GM12873 (cell line): Measurements from ENCODE around the gene SOX11.

ENCODE experiments used
- CTCF ChIP-seq: IDR thresholded peaks from 2 replicates; pipeline ENCODE4 v1.5.1; 2012; ENCODE audit warnings: low read depth, mild to moderate bottlenecking, moderate library complexity, low read length, control low read depth; ENCODE audit not compliant: insufficient read depth; ENCODE audit errors: missing control alignments

SOX11 gene

GRCh38 chr2:5691985-5692529 is at the start of gene SOX11:
TSS of gene SOX11 (plus strand) at chr2:5692384. CDS start at chr2:5692722, 338 bp downstream.
- TF ChIP-seq CTCF = no peak

DNA sequence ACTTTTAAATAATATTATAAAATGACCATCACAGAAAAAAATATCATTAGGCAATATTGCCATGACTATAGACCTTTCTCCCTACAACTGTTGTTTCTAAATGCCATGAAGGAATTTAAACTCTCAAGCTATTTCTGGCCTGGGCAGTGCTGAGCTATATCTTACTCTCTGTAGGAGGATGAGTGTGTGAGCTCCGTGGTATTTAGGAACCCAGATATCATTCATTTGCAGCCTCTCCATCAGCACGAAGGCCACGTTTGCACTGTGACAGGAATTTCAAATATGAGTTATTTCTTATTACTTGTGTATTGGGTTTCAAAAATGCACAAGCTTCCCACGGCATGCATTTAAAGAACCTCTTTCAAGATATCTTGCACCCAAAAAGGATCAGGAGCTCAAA is 35.0 kb upstream of the SOX11 start:
- TF ChIP-seq CTCF = no peak

GRCh38 chr2:5660591-5660990 is 31.6 kb upstream of the SOX11 start:
- TF ChIP-seq CTCF = no peak

DNA sequence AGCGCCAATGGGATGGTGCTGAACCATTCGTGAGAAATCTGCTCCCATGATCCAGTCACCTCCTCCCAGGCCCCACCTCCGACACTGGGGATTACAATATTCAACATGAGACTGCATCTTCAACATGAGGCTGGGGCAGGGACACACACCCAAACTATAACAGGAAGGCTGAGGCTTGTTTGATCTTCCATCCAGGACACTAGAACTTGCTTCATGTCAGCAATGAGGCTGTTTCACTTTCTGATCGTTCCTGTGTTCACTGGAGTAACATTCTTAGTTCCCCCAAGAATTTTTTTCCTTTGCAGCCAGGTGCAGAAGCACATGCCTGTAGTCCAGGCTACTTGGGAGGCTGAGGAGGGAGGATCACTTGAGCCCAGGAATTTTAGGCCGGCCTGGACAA is 30.8 kb upstream of the SOX11 start:
- TF ChIP-seq CTCF = no peak

GRCh38 chr2:5664278-5664681 is 27.9 kb upstream of the SOX11 start:
- no peak for TF ChIP-seq CTCF

- no peak for TF ChIP-seq CTCF
These were observed 27.1 kb upstream of the SOX11 start for GRCh38 chr2:5665066-5665465.

DNA sequence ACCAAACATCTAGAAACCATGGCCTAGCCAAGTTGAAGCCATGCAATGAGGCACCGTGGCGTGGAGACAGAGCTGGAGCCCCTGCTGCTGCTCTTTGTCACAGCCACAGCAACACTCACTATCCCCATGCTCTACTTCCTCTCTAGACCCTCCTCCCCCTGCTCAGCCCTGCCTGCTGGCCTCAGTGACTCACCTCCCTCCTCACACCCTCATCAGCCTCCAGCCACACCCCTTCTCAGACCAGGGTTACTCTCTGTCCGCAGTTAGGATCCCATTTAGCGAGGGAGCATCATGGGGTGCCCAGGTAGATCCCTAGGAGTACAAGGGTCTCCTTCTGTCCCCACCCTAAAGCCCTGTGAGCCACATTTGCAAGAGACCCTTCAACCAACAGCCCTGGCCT is 25.4 kb upstream of the SOX11 start:
- TF ChIP-seq CTCF = no peak

- no peak for TF ChIP-seq CTCF
These were observed 23.4 kb upstream of the SOX11 start for GRCh38 chr2:5668682-5669250.
